WTC11 (cell line): ENCODE results near the gene ABHD16B. TPM values are rescaled to one million over a fixed set of nuclear protein-coding genes. Genes with fewer than 3 reads are reported as not detected.
A peak's percentile ranks its signal among the peaks of the same experiment; 100 is the strongest.

Experiments used
- ATAC-seq: fragments of 200-7000 bp; cut with Tn5 transposase; 2 replicates; pipeline ENCODE4 v1.10.0; 2021; ENCODE audit warnings: mild to moderate bottlenecking, moderate library complexity
- CTCF ChIA-PET: fragments of 300-600 bp; sonication (Branson Sonifier 250); formaldehyde crosslinking; loops from one replicate; lab custom pipeline; 2021; ENCODE audit warnings: antibody characterized with exemption; lab: Charles Lee
- POLR2A ChIA-PET: fragments of 350-600 bp; sonication (Branson Sonifier 250); formaldehyde crosslinking; loops from one replicate; lab custom pipeline; 2021; ENCODE audit warnings: antibody characterized with exemption; lab: Charles Lee
- DNase-seq: peaks from one replicate; pipeline ENCODE4 v3.0.0; 2021; ENCODE audit warnings: low spot score
- H3K27ac Mint-ChIP-seq: 2 replicates; pipeline ENCODE4 v1.8.0; 2021; ENCODE audit warnings: mixed read lengths
- H3K27me3 Mint-ChIP-seq: 2 replicates; pipeline ENCODE4 v1.8.0; 2021; ENCODE audit warnings: low read depth, mild to moderate bottlenecking, moderate library complexity, mixed read lengths
- H3K36me3 Mint-ChIP-seq: 2 replicates; pipeline ENCODE4 v1.8.0; 2021; ENCODE audit warnings: mixed read lengths
- H3K4me1 Mint-ChIP-seq: 2 replicates; pipeline ENCODE4 v1.8.0; 2022; ENCODE audit warnings: mixed read lengths
- H3K4me3 Mint-ChIP-seq: 2 replicates; pipeline ENCODE4 v1.8.0; 2021; ENCODE audit warnings: mild to moderate bottlenecking, moderate library complexity, mixed read lengths
- H3K9me3 Mint-ChIP-seq: 2 replicates; pipeline ENCODE4 v1.8.0; 2021; ENCODE audit warnings: mixed read lengths
- CREB1 ChIP-seq: sonication (generic); formaldehyde crosslinking; IDR thresholded peaks from 2 replicates; pipeline ENCODE4 v1.8.0; 2023; ENCODE audit warnings: mild to moderate bottlenecking, missing genetic modification reagents
- GRHL2 ChIP-seq: fragments of 250-450 bp; sonication (Bioruptor Pico); IDR thresholded peaks from 2 replicates; pipeline ENCODE4 v1.8.0; 2022; ENCODE audit warnings: mild to moderate bottlenecking, moderate library complexity; ENCODE audit not compliant: insufficient replicate concordance, severe bottlenecking
- OVOL2 ChIP-seq: fragments of 250-450 bp; sonication (Bioruptor Pico); IDR thresholded peaks from 2 replicates; pipeline ENCODE4 v1.9.0; 2021; ENCODE audit warnings: mild to moderate bottlenecking, borderline replicate concordance
- SMAD3 ChIP-seq: sonication (generic); formaldehyde crosslinking; IDR thresholded peaks from 2 replicates; pipeline ENCODE4 v1.8.0; 2022; ENCODE audit warnings: missing genetic modification reagents, mild to moderate bottlenecking, borderline replicate concordance
- SOX15 ChIP-seq: fragments of 250-450 bp; sonication (Bioruptor Pico); IDR thresholded peaks from 2 replicates; pipeline ENCODE4 v1.9.0; 2021; ENCODE audit warnings: mild to moderate bottlenecking
- TP53 ChIP-seq: sonication (generic); formaldehyde crosslinking; IDR thresholded peaks from 2 replicates; pipeline ENCODE4 v1.8.1; 2023; ENCODE audit warnings: mild to moderate bottlenecking, missing genetic modification reagents
- ZBTB21 ChIP-seq: sonication (generic); formaldehyde crosslinking; IDR thresholded peaks from 2 replicates; pipeline ENCODE4 v1.8.1; 2023; ENCODE audit warnings: mild to moderate bottlenecking, missing genetic modification reagents, borderline replicate concordance
- ZNF138 ChIP-seq: sonication (generic); formaldehyde crosslinking; conservative IDR thresholded peaks from 2 replicates; pipeline ENCODE4 v1.8.1; 2022; ENCODE audit warnings: mild to moderate bottlenecking, moderate library complexity, missing genetic modification reagents
- ZNF219 ChIP-seq: sonication (generic); formaldehyde crosslinking; IDR thresholded peaks from 2 replicates; pipeline ENCODE4 v1.8.0; 2023; ENCODE audit warnings: missing genetic modification reagents, mild to moderate bottlenecking, borderline replicate concordance
- ZNF317 ChIP-seq: sonication (generic); formaldehyde crosslinking; IDR thresholded peaks from 2 replicates; pipeline ENCODE4 v1.8.1; 2023; ENCODE audit warnings: low read depth, mild to moderate bottlenecking, moderate library complexity, missing genetic modification reagents, borderline replicate concordance
- ZNF423 ChIP-seq: fragments of 250-450 bp; sonication (Bioruptor Pico); IDR thresholded peaks from 2 replicates; pipeline ENCODE4 v2.1.2; 2022; ENCODE audit warnings: mild to moderate bottlenecking, moderate library complexity
- total RNA-seq: library from RNA; stranded (reverse); gene quantifications from 3 replicates; pipeline ENCODE4 v1.2.3, GENCODE V29; 2021
- TF ChIP-seq, protein P1 (sequence below): sonication (generic); formaldehyde crosslinking; IDR thresholded peaks from 2 replicates; pipeline ENCODE4 v1.8.1; 2023; ENCODE audit warnings: mild to moderate bottlenecking, missing genetic modification reagents, moderate library complexity
- TF ChIP-seq, protein P2 (sequence below): sonication (generic); formaldehyde crosslinking; IDR thresholded peaks from 2 replicates; pipeline ENCODE4 v1.8.0; 2022; ENCODE audit warnings: missing genetic modification reagents
- TF ChIP-seq, protein P3 (sequence below): sonication (generic); formaldehyde crosslinking; conservative IDR thresholded peaks from 2 replicates; pipeline ENCODE4 v1.8.1; 2023; ENCODE audit warnings: mild to moderate bottlenecking, low read depth, missing genetic modification reagents, moderate library complexity
- TF ChIP-seq, protein P4 (sequence below): sonication (generic); formaldehyde crosslinking; IDR thresholded peaks from 2 replicates; pipeline ENCODE4 v1.8.1; 2023; ENCODE audit warnings: mild to moderate bottlenecking, moderate library complexity, missing genetic modification reagents
- TF ChIP-seq, protein P5 (sequence below): sonication (generic); formaldehyde crosslinking; IDR thresholded peaks from 2 replicates; pipeline ENCODE4 v1.8.1; 2022; ENCODE audit warnings: low read depth, mild to moderate bottlenecking, moderate library complexity, missing genetic modification reagents, borderline replicate concordance

The ABHD16B gene
- total RNA-seq, 1 experiment from 2014 or later = 0.11 TPM

GRCh38 chr20:63829603-63829944 is 31.7 kb upstream of the ABHD16B start:
- H3K36me3 Mint-ChIP-seq = no peaks in the 10 kb centered on the region
- CTCF ChIA-PET = interaction anchor here (0.8 to 2.7 kb wide), 2 partner anchors 21 to 54 kb away, joined by 3 to 9 read pairs; no protein-coding TSS in a partner anchor
- H3K27me3 Mint-ChIP-seq = peaks cover 42% of the 10 kb centered on the region
- no peak for ATAC-seq
- peak overlapping the region; percentile 78 for H3K4me3 Mint-ChIP-seq
- POLR2A ChIA-PET = no interaction called here
- no peak for DNase-seq
- no peaks in the 10 kb centered on the region for H3K9me3 Mint-ChIP-seq
- H3K27ac Mint-ChIP-seq = no peak overlapping the region
- peaks cover 34% of the 10 kb centered on the region for H3K4me1 Mint-ChIP-seq
- TF ChIP-seq ZNF317 (CRISPR knock-in tag) (no peak), GRHL2 (CRISPR knock-in tag) (no peak), SOX15 (CRISPR knock-in tag) (no peak), ZNF423 (CRISPR knock-in tag) (no peak), ZBTB21 (CRISPR knock-in tag) (no peak), OVOL2 (no peak), SMAD3 (CRISPR knock-in tag) (no peak), CREB1 (no peak), TP53 (CRISPR knock-in tag) (no peak), ZNF138 (CRISPR knock-in tag) (no peak), ZNF219 (no peak)
- TF ChIP-seq, protein P1, sequence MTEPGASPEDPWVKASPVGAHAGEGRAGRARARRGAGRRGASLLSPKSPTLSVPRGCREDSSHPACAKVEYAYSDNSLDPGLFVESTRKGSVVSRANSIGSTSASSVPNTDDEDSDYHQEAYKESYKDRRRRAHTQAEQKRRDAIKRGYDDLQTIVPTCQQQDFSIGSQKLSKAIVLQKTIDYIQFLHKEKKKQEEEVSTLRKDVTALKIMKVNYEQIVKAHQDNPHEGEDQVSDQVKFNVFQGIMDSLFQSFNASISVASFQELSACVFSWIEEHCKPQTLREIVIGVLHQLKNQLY (CRISPR knock-in tag) = no peak
- TF ChIP-seq, protein P2, sequence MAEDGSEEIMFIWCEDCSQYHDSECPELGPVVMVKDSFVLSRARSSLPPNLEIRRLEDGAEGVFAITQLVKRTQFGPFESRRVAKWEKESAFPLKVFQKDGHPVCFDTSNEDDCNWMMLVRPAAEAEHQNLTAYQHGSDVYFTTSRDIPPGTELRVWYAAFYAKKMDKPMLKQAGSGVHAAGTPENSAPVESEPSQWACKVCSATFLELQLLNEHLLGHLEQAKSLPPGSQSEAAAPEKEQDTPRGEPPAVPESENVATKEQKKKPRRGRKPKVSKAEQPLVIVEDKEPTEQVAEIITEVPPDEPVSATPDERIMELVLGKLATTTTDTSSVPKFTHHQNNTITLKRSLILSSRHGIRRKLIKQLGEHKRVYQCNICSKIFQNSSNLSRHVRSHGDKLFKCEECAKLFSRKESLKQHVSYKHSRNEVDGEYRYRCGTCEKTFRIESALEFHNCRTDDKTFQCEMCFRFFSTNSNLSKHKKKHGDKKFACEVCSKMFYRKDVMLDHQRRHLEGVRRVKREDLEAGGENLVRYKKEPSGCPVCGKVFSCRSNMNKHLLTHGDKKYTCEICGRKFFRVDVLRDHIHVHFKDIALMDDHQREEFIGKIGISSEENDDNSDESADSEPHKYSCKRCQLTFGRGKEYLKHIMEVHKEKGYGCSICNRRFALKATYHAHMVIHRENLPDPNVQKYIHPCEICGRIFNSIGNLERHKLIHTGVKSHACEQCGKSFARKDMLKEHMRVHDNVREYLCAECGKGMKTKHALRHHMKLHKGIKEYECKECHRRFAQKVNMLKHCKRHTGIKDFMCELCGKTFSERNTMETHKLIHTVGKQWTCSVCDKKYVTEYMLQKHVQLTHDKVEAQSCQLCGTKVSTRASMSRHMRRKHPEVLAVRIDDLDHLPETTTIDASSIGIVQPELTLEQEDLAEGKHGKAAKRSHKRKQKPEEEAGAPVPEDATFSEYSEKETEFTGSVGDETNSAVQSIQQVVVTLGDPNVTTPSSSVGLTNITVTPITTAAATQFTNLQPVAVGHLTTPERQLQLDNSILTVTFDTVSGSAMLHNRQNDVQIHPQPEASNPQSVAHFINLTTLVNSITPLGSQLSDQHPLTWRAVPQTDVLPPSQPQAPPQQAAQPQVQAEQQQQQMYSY = no peak
- TF ChIP-seq, protein P3, sequence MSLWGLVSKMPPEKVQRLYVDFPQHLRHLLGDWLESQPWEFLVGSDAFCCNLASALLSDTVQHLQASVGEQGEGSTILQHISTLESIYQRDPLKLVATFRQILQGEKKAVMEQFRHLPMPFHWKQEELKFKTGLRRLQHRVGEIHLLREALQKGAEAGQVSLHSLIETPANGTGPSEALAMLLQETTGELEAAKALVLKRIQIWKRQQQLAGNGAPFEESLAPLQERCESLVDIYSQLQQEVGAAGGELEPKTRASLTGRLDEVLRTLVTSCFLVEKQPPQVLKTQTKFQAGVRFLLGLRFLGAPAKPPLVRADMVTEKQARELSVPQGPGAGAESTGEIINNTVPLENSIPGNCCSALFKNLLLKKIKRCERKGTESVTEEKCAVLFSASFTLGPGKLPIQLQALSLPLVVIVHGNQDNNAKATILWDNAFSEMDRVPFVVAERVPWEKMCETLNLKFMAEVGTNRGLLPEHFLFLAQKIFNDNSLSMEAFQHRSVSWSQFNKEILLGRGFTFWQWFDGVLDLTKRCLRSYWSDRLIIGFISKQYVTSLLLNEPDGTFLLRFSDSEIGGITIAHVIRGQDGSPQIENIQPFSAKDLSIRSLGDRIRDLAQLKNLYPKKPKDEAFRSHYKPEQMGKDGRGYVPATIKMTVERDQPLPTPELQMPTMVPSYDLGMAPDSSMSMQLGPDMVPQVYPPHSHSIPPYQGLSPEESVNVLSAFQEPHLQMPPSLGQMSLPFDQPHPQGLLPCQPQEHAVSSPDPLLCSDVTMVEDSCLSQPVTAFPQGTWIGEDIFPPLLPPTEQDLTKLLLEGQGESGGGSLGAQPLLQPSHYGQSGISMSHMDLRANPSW = no peak
- TF ChIP-seq, all 79 proteins: peak for 0

- peak; percentile 50 for DNase-seq
- no peak overlapping the region for H3K27ac Mint-ChIP-seq
- peaks cover 42% of the 10 kb centered on the region for H3K27me3 Mint-ChIP-seq
- ATAC-seq = no peak
- H3K4me1 Mint-ChIP-seq = peaks cover 35% of the 10 kb centered on the region
- TF ChIP-seq CREB1 = no peak
- no peak for TF ChIP-seq SOX15 (CRISPR knock-in tag)
- TF ChIP-seq, protein P4, sequence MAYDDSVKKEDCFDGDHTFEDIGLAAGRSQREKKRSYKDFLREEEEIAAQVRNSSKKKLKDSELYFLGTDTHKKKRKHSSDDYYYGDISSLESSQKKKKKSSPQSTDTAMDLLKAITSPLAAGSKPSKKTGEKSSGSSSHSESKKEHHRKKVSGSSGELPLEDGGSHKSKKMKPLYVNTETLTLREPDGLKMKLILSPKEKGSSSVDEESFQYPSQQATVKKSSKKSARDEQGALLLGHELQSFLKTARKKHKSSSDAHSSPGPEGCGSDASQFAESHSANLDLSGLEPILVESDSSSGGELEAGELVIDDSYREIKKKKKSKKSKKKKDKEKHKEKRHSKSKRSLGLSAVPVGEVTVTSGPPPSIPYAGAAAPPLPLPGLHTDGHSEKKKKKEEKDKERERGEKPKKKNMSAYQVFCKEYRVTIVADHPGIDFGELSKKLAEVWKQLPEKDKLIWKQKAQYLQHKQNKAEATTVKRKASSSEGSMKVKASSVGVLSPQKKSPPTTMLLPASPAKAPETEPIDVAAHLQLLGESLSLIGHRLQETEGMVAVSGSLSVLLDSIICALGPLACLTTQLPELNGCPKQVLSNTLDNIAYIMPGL = no peak
- TF ChIP-seq, protein P5, sequence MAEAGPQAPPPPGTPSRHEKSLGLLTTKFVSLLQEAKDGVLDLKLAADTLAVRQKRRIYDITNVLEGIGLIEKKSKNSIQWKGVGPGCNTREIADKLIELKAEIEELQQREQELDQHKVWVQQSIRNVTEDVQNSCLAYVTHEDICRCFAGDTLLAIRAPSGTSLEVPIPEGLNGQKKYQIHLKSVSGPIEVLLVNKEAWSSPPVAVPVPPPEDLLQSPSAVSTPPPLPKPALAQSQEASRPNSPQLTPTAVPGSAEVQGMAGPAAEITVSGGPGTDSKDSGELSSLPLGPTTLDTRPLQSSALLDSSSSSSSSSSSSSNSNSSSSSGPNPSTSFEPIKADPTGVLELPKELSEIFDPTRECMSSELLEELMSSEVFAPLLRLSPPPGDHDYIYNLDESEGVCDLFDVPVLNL = no peak
- ChIA-PET POLR2A (interaction anchor here (0.6 kb wide), 1 partner anchor 34 kb away, joined by 3 read pairs; no protein-coding TSS in a partner anchor), CTCF (interaction anchor here (0.6 to 2.7 kb wide), 4 partner anchors 21 to 55 kb away, joined by 3 to 9 read pairs (median 4); no protein-coding TSS in a partner anchor)
- H3K9me3 Mint-ChIP-seq = no peaks in the 10 kb centered on the region
- peak overlapping the region; percentile 78 for H3K4me3 Mint-ChIP-seq
- H3K36me3 Mint-ChIP-seq = no peaks in the 10 kb centered on the region
Observed at GRCh38 chr20:63829945-63830835, 31.1 kb upstream of the ABHD16B start.
